ENCODE measurements around the gene SYNPO. TPM values are rescaled to one million over a fixed set of nuclear protein-coding genes. Genes with fewer than 3 reads are reported as not detected.

SYNPO gene
- total RNA-seq, 4 donors from 2014 or later = 419 to 569 (median 539) TPM

DNA sequence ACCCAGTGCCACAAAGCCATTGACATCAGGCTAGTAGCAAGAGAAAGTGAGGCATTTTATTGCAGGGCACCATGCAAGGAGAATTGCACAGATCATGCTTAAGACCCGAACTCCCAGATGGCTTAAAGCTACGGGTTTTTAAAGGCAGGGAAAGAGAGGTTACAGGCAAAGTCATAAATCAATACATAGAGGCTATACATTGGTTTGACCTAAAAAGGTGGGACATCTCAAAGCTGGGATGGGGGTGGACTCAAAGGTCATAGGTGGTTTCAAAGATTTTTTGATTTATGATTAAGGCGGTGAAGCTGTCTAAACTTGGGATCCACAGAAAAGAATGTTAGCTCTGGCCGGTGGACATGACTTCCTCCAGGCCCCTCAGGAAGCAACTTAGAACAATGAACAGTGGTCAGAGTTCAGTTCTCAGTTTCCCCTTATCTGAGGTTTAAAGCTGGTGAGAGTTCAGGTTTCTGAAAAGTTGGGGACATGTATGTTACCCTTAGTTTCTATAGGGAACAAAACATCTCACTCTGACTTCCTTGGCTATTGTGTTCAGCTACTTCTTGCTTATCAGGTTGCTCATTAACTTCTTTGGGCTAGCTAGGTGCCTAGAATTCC, 66.4 kb downstream of the SYNPO start:
- TF ChIP-seq CTCF (IDR thresholded peaks at IDR 0.05 in 4 of 5, conservative IDR thresholded peaks at IDR 0.05 in 1 of 5) (no peak), POLR2A (IDR thresholded peaks at IDR 0.05) (no peak)
- intact Hi-C loops (cut with DNase I; ENCODE audit: low total_unique reads) (loop anchor here (10.0 kb wide), 2 partner anchors 138 to 252 kb away; partner anchors contain the start of gene IRGM), in situ Hi-C loops (cut with MboI; ENCODE audit: low sequenced_read_pairs in 4 of 4) (loop anchor here in 3 of 4 donors (10.0 to 25.0 kb wide), 3 partner anchors 130 to 245 kb away; partner anchors contain the start of gene IRGM (in 1 of the 3))
- Histone ChIP-seq H3K9me3 (no peaks in the 10 kb centered on the region), H3K36me3 (peaks cover 0 to 35% of the 10 kb centered on the region in 2 donors), H3K27me3 (no peaks in the 10 kb centered on the region), H3K27ac (no peak overlapping the region), H3K4me3 (no peak overlapping the region), H3K4me1 (no peaks in the 10 kb centered on the region)
- no peak for DNase-seq
- ATAC-seq = no peak

Other genes with a start within 250 kb of the SYNPO start
- gene CD74, start 227.8 kb upstream of the SYNPO start, total RNA-seq = 100 to 1,000 TPM; 123 to 291 (median 160) TPM
- gene RPS14, start 190.9 kb upstream of the SYNPO start, total RNA-seq = 1,000 to 10,000 TPM; 1,865 to 2,215 (median 2,024) TPM
- 10 to 100 TPM; 36.1 to 70.5 (median 50.5) TPM for gene NDST1, start 132.5 kb upstream of the SYNPO start, total RNA-seq
- 10 to 100 TPM in 3 of 4 donors, 1 to 10 TPM in 1; 4.8 to 12.6 (median 11.3) TPM for gene MYOZ3, start 20.6 kb downstream of the SYNPO start, total RNA-seq
- gene RBM22, start 60.4 kb downstream of the SYNPO start, total RNA-seq = 10 to 100 TPM; 22.5 to 31.0 (median 26.2) TPM
- gene DCTN4, start 118.4 kb downstream of the SYNPO start, total RNA-seq = 10 to 100 TPM; 66.6 to 92.6 (median 72.8) TPM
- 10 to 100 TPM; 14.2 to 17.9 (median 15.4) TPM for gene SMIM3, start 138.1 kb downstream of the SYNPO start, total RNA-seq
- gene IRGM, start 205.9 kb downstream of the SYNPO start, total RNA-seq = not detected